Erythroblast (primary cell): ENCODE results near the gene PKP2.
"Not testable (repeated sequence)": the region's sequence is repeated elsewhere in the genome, so short reads cannot be mapped to it uniquely, and the experiment has no call there.

Experiments used
- DNase-seq, 2 experiments: peaks; one replicate each; lab custom pipeline; 2025; lab: John Stamatoyannopoulos, UW
- GATA1 ChIP-seq: IDR thresholded peaks from 2 replicates; pipeline ENCODE4 v1.6.1; 2011; ENCODE audit warnings: low read depth, mild to moderate bottlenecking, control low read depth, low read length, moderate library complexity
- POLR2A ChIP-seq: IDR thresholded peaks from 2 replicates; pipeline ENCODE4 v1.6.1; 2011; ENCODE audit warnings: mild to moderate bottlenecking, low read length

The PKP2 gene

GRCh38 chr12:32868885-32869284 lies 27.7 kb downstream of the PKP2 start:
- no peak for DNase-seq
- TF ChIP-seq POLR2A (no peak), GATA1 (no peak)

- no peak for DNase-seq
- TF ChIP-seq POLR2A (no peak), GATA1 (no peak)
Observed at GRCh38 chr12:32864731-32865130, 31.8 kb downstream of the PKP2 start.

GRCh38 chr12:32863128-32863527 lies 33.4 kb downstream of the PKP2 start:
- TF ChIP-seq GATA1, result no peak
- TF ChIP-seq POLR2A, result no peak
- no peak for DNase-seq

GRCh38 chr12:32861658-32862057 lies 34.9 kb downstream of the PKP2 start:
- not testable (repeated sequence) for DNase-seq

GRCh38 chr12:32860192-32860591 lies 36.4 kb downstream of the PKP2 start:
- DNase-seq, result no peak
- no peak for TF ChIP-seq POLR2A
- no peak for TF ChIP-seq GATA1

- TF ChIP-seq POLR2A, result no peak
- no peak for TF ChIP-seq GATA1
- no peak for DNase-seq
Observed at GRCh38 chr12:32859389-32859788, 37.2 kb downstream of the PKP2 start.

GRCh38 chr12:32854716-32855115 lies 41.9 kb downstream of the PKP2 start:
- no peak for DNase-seq
- TF ChIP-seq POLR2A, result no peak
- no peak for TF ChIP-seq GATA1

GRCh38 chr12:32854097-32854496 lies 42.5 kb downstream of the PKP2 start:
- TF ChIP-seq GATA1 (no peak), POLR2A (no peak)
- no peak for DNase-seq

GRCh38 chr12:32847287-32847686 lies 49.3 kb downstream of the PKP2 start:
- DNase-seq, result no peak
- TF ChIP-seq GATA1 (no peak), POLR2A (no peak)

- no peak for TF ChIP-seq POLR2A
- no peak for TF ChIP-seq GATA1
- DNase-seq, result no peak
Observed at GRCh38 chr12:32846053-32846452, 50.5 kb downstream of the PKP2 start.

- TF ChIP-seq POLR2A (no peak), GATA1 (no peak)
- no peak for DNase-seq
Observed at GRCh38 chr12:32843528-32844095, 53.0 kb downstream of the PKP2 start.

- no peak for DNase-seq
- TF ChIP-seq GATA1 (no peak), POLR2A (no peak)
Observed at GRCh38 chr12:32841061-32841460, 55.5 kb downstream of the PKP2 start.

- TF ChIP-seq POLR2A (no peak), GATA1 (no peak)
- no peak for DNase-seq
Observed at GRCh38 chr12:32839828-32840227, 56.7 kb downstream of the PKP2 start.

- TF ChIP-seq GATA1 (no peak), POLR2A (no peak)
- DNase-seq, result no peak
Observed at GRCh38 chr12:32837974-32838373, 58.6 kb downstream of the PKP2 start.

GRCh38 chr12:32836710-32837109 lies 59.9 kb downstream of the PKP2 start:
- no peak for DNase-seq

More at GRCh38 chr12:32836710-32837109, 59.9 kb downstream of the PKP2 start:
- TF ChIP-seq POLR2A, result no peak
